ENCODE measurements around the gene PXDC1. TPM values are rescaled to one million over a fixed set of nuclear protein-coding genes. Genes with fewer than 3 reads are reported as not detected.

The PXDC1 gene
- total and polyA plus RNA-seq, 4 donors: 24.1 to 106 (median 77.6) TPM

- TF ChIP-seq CTCF (IDR thresholded peaks at IDR 0.05; ENCODE audit: low read depth, low read length, missing input control) (no peak), ATF3 (IDR thresholded peaks at IDR 0.05) (no peak), FOXA1 (IDR thresholded peaks at IDR 0.05) (no peak), RXRA (IDR thresholded peaks at IDR 0.05) (no peak)
Observed at GRCh38 chr6:3785745-3786098, 34.2 kb upstream of the PXDC1 start (continued).

GRCh38 chr6:3784885-3785744 is 33.6 kb upstream of the PXDC1 start:
- Histone ChIP-seq H3K9me3 (ENCODE audit: control insufficient read depth in 4 of 4, low read length in 3 of 4) (no peaks in the 10 kb centered on the region), H3K4me3 (ENCODE audit: low read depth in 1 of 3, low read length in 3 of 3) (no peak overlapping the region), H3K27ac (ENCODE audit: low read depth in 1 of 2, low read length in 2 of 2) (no peak overlapping the region), H3K9ac (ENCODE audit: low read depth in 1 of 2, low read length in 2 of 2) (no peak overlapping the region), H3K4me1 (ENCODE audit: control insufficient read depth in 4 of 4, insufficient read depth in 4 of 4, low read length in 3 of 4) (peaks cover 4 to 18% (median 11%) of the 10 kb centered on the region in 4 donors), H3K27me3 (ENCODE audit: control insufficient read depth in 4 of 4, insufficient read depth in 4 of 4, low read length in 3 of 4) (no peaks in the 10 kb centered on the region), H3K36me3 (ENCODE audit: control insufficient read depth in 4 of 4, insufficient read depth in 3 of 4, low read depth in 1 of 4, low read length in 3 of 4) (no peaks in the 10 kb centered on the region)
- TF ChIP-seq RXRA (IDR thresholded peaks at IDR 0.05) (peak in 1 of 2 donors; percentile 48), EGR1 (IDR thresholded peaks at IDR 0.05; ENCODE audit: low read depth in 2 of 2) (no peak)
- TF ChIP-seq, protein P1, sequence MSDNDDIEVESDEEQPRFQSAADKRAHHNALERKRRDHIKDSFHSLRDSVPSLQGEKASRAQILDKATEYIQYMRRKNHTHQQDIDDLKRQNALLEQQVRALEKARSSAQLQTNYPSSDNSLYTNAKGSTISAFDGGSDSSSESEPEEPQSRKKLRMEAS (IDR thresholded peaks at IDR 0.05): no peak
- DNase-seq (ENCODE audit: low spot score): no peak
- WGBS: 84% methylated on average over 26 of the region's 26 CpGs

GRCh38 chr6:3784423-3784822 is 32.9 kb upstream of the PXDC1 start:
- Histone ChIP-seq H3K4me1 (ENCODE audit: control insufficient read depth in 4 of 4, insufficient read depth in 4 of 4, low read length in 3 of 4) (peaks cover 1 to 13% (median 8%) of the 10 kb centered on the region in 4 donors), H3K27ac (ENCODE audit: low read depth in 1 of 2, low read length in 2 of 2) (no peak overlapping the region), H3K9ac (ENCODE audit: low read depth in 1 of 2, low read length in 2 of 2) (no peak overlapping the region), H3K9me3 (ENCODE audit: control insufficient read depth in 4 of 4, low read length in 3 of 4) (no peaks in the 10 kb centered on the region), H3K27me3 (ENCODE audit: control insufficient read depth in 4 of 4, insufficient read depth in 4 of 4, low read length in 3 of 4) (no peaks in the 10 kb centered on the region), H3K36me3 (ENCODE audit: control insufficient read depth in 4 of 4, insufficient read depth in 3 of 4, low read depth in 1 of 4, low read length in 3 of 4) (no peaks in the 10 kb centered on the region), H3K4me3 (ENCODE audit: low read depth in 1 of 3, low read length in 3 of 3) (no peak overlapping the region)
- TF ChIP-seq CTCF (IDR thresholded peaks at IDR 0.05; ENCODE audit: low read depth, low read length, missing input control) (no peak), RAD21 (IDR thresholded peaks at IDR 0.05) (no peak), HNF4G (IDR thresholded peaks at IDR 0.05) (no peak), SP1 (IDR thresholded peaks at IDR 0.05) (no peak), ATF3 (IDR thresholded peaks at IDR 0.05) (no peak), GABPA (IDR thresholded peaks at IDR 0.05 in 1 of 2, conservative IDR thresholded peaks at IDR 0.05 in 1 of 2) (no peak), JUND (IDR thresholded peaks at IDR 0.05) (no peak), EGR1 (IDR thresholded peaks at IDR 0.05; ENCODE audit: low read depth in 2 of 2) (no peak), TAF1 (conservative IDR thresholded peaks at IDR 0.05) (no peak), YY1 (IDR thresholded peaks at IDR 0.05) (no peak), RXRA (IDR thresholded peaks at IDR 0.05) (no peak), FOXA2 (IDR thresholded peaks at IDR 0.05) (no peak), NR2F2 (IDR thresholded peaks at IDR 0.05) (no peak), ZBTB33 (IDR thresholded peaks at IDR 0.05) (no peak), FOXA1 (IDR thresholded peaks at IDR 0.05) (no peak), HNF4A (conservative IDR thresholded peaks at IDR 0.05) (no peak)
- TF ChIP-seq, protein P2, sequence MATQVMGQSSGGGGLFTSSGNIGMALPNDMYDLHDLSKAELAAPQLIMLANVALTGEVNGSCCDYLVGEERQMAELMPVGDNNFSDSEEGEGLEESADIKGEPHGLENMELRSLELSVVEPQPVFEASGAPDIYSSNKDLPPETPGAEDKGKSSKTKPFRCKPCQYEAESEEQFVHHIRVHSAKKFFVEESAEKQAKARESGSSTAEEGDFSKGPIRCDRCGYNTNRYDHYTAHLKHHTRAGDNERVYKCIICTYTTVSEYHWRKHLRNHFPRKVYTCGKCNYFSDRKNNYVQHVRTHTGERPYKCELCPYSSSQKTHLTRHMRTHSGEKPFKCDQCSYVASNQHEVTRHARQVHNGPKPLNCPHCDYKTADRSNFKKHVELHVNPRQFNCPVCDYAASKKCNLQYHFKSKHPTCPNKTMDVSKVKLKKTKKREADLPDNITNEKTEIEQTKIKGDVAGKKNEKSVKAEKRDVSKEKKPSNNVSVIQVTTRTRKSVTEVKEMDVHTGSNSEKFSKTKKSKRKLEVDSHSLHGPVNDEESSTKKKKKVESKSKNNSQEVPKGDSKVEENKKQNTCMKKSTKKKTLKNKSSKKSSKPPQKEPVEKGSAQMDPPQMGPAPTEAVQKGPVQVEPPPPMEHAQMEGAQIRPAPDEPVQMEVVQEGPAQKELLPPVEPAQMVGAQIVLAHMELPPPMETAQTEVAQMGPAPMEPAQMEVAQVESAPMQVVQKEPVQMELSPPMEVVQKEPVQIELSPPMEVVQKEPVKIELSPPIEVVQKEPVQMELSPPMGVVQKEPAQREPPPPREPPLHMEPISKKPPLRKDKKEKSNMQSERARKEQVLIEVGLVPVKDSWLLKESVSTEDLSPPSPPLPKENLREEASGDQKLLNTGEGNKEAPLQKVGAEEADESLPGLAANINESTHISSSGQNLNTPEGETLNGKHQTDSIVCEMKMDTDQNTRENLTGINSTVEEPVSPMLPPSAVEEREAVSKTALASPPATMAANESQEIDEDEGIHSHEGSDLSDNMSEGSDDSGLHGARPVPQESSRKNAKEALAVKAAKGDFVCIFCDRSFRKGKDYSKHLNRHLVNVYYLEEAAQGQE (IDR thresholded peaks at IDR 0.05): no peak
- 98% methylated on average over 12 of the region's 12 CpGs for WGBS
- no peak for DNase-seq (ENCODE audit: low spot score)

Measured in liver (tissue), 9 donors.